Spleen (tissue), 11 donors: ENCODE measurements around the gene WDR26. TPM values are rescaled to one million over a fixed set of nuclear protein-coding genes. Genes with fewer than 3 reads are reported as not detected.

ENCODE experiments used
- DNase-seq: peaks from one replicate; pipeline ENCODE4 v3.0.0-alpha.2; 2020
- H3K27ac ChIP-seq, 8 donors: fragments of 200-600 bp; sonication (generic) in 7 of 8; 1 replicate in 4 of 8; 2 replicates in 4 of 8; pipeline versions ENCODE4 v1.5.0 to v1.8.0; 2016 to 2021; ENCODE audit warnings: inconsistent platforms in 4 of 8, mild to moderate bottlenecking in 4 of 8, moderate library complexity in 1 of 8
- H3K27me3 ChIP-seq, 7 donors: fragments of 200-600 bp; sonication (generic) in 6 of 7; replicated peaks in 1 of 7; 1 replicate in 4 of 7; 2 replicates in 3 of 7; pipeline versions ENCODE4 v1.5.0 to v1.8.0; 2016 to 2021; ENCODE audit warnings: inconsistent platforms in 3 of 7, mild to moderate bottlenecking in 1 of 7
- H3K36me3 ChIP-seq, 6 donors: fragments of 200-600 bp; sonication (generic) in 5 of 6; 1 replicate in 4 of 6; 2 replicates in 2 of 6; pipeline versions ENCODE4 v1.5.0 to v1.8.0; 2016 to 2021; ENCODE audit warnings: inconsistent platforms in 2 of 6
- H3K4me1 ChIP-seq, 6 donors: fragments of 200-600 bp; sonication (generic) in 5 of 6; 1 replicate in 3 of 6; 2 replicates in 3 of 6; pipeline versions ENCODE4 v1.5.0 to v1.8.0; 2016 to 2021; ENCODE audit warnings: inconsistent platforms in 3 of 6
- H3K4me3 ChIP-seq, 8 donors: fragments of 200-600 bp; sonication (generic) in 7 of 8; 1 replicate in 4 of 8; 2 replicates in 4 of 8; pipeline versions ENCODE4 v1.5.0 to v1.8.0; 2016 to 2021; ENCODE audit warnings: inconsistent platforms in 4 of 8, mild to moderate bottlenecking in 4 of 8, moderate library complexity in 2 of 8
- H3K9me3 ChIP-seq, 8 donors: fragments of 200-600 bp; sonication (generic) in 7 of 8; 1 replicate in 4 of 8; 2 replicates in 4 of 8; pipeline versions ENCODE4 v1.5.0 to v1.8.0; 2016 to 2021; ENCODE audit warnings: inconsistent platforms in 4 of 8
- CTCF ChIP-seq, 11 experiments: fragments of 200-600 bp in 7 of 11; fragments of 450-650 bp in 4 of 11; sonication (generic) in 4 of 11; IDR thresholded peaks in 8 of 11; conservative IDR thresholded peaks in 3 of 11; 1 replicate in 7 of 11; 2 replicates in 4 of 11; pipeline versions ENCODE4 v1.4.0 to v1.8.0; 2016 to 2021; ENCODE audit warnings: antibody characterized with exemption in 11 of 11, inconsistent platforms in 4 of 11, mild to moderate bottlenecking in 1 of 11
- POLR2A ChIP-seq, 3 donors: fragments of 450-650 bp; IDR thresholded peaks; one replicate each; pipeline ENCODE4 v1.5.1; 2017; ENCODE audit warnings: antibody characterized with exemption in 3 of 3, mild to moderate bottlenecking in 1 of 3
- POLR2AphosphoS5 ChIP-seq, 3 donors: sonication (generic); formaldehyde crosslinking; IDR thresholded peaks; one replicate each; pipeline ENCODE4 v1.5.1; 2017; ENCODE audit warnings: antibody characterized with exemption in 3 of 3
- WGBS, 5 donors: extraction: QIAGEN DNeasy Blood & Tissue Kit in 3 of 5; methylation state at CpG; one replicate each; pipeline versions ENCODE4 v1.1.5 to v1.1.7; 2013 to 2018; 5-methylcytosine and 5-hydroxymethylcytosine counted together
- intact Hi-C: fragments of 100-400 bp; cut with DNase I; formaldehyde crosslinking; loops from one replicate; pipeline ENCODE4 v1.15.0; 2023; ENCODE audit warnings: low total_unique reads
- polyA plus RNA-seq, 3 donors: library from polyadenylated mRNA; stranded (reverse); fragments of 200-250 nt; gene quantifications; one replicate each; pipeline ENCODE4 v1.2.1, GENCODE V29; 2013
- total RNA-seq, 7 donors: library from RNA; depleted of rRNA in 3 of 7; stranded (reverse); fragments of >200 nt in 3 of 7; fragmentation: NEBNext Ultra II Directional in 4 of 7; extraction: Animal tissue kit (Norgen Biotek cat#: 25700) in 4 of 7; gene quantifications; one replicate each; pipeline versions ENCODE4 v1.1.0 to v1.2.1, GENCODE V29; 2016 to 2021
- donor health status: healthy with polysubstance abuse.
- donor health status: DM: no; HTN: no; CAD: no; lungs with moderate emphysema.
- donor health status: DM: no; HTN: no; CAD: no.
- donor health status: Bipolar disorder and iron deficiency.
- donor health status: healthy.
- donor health status: DM: no; HTN: no; CAD: no.
- donor health status: DM: yes; HTN: yes; CAD: no.

Gene WDR26
- total and polyA plus RNA-seq, 10 donors: 22.0 to 148 (median 119) TPM

GRCh38 chr1:224435318-224435763, 744 bp upstream of the WDR26 start:
- H3K36me3 ChIP-seq: peaks cover 0 to 20% (median 0%) of the 10 kb centered on the region in 6 donors
- no peaks in the 10 kb centered on the region for H3K9me3 ChIP-seq
- TF ChIP-seq POLR2A (IDR thresholded peaks at IDR 0.05) (no peak), POLR2AphosphoS5 (IDR thresholded peaks at IDR 0.05) (no peak), CTCF (IDR thresholded peaks at IDR 0.05 in 8 of 11, conservative IDR thresholded peaks at IDR 0.05 in 3 of 11) (no peak)
- peaks cover 28 to 56% (median 44%) of the 10 kb centered on the region in 6 donors for H3K4me1 ChIP-seq
- peak overlapping the region; percentile 89 to 99 (median 98) for H3K27ac ChIP-seq
- 0 to 2% (median 2%) methylated on average over 4 of the region's 4 CpGs for WGBS, 5 donors
- DNase-seq: no peak
- intact Hi-C loops: no loop called here
- peak overlapping the region; percentile 53 to 85 (median 76) for H3K4me3 ChIP-seq
- H3K27me3 ChIP-seq: no peaks in the 10 kb centered on the region

- Histone ChIP-seq H3K4me3 (peak overlapping the region; percentile 62 to 85 (median 79)), H3K27ac (peak overlapping the region; percentile 89 to 99 (median 98)), H3K9me3 (no peaks in the 10 kb centered on the region), H3K4me1 (peaks cover 34 to 69% (median 58%) of the 10 kb centered on the region in 6 donors), H3K27me3 (no peaks in the 10 kb centered on the region), H3K36me3 (peaks cover 0 to 18% (median 3%) of the 10 kb centered on the region in 6 donors)
- WGBS, 5 donors: 0 to 1% (median 1%) methylated on average over 32 to 67 of the region's 88 CpGs
- DNase-seq: peak; percentile 92
- intact Hi-C loops: no loop called here
- TF ChIP-seq POLR2A (IDR thresholded peaks at IDR 0.05): no peak
- peak in 2 of 3 donors; percentile 66 to 79 for TF ChIP-seq POLR2AphosphoS5 (IDR thresholded peaks at IDR 0.05)
- TF ChIP-seq CTCF (IDR thresholded peaks at IDR 0.05 in 8 of 11, conservative IDR thresholded peaks at IDR 0.05 in 3 of 11): no peak
Measured at GRCh38 chr1:224433701-224434672, 610 bp downstream of the WDR26 start.

- Histone ChIP-seq H3K36me3 (peaks cover 0 to 26% (median 8%) of the 10 kb centered on the region in 6 donors), H3K27me3 (no peaks in the 10 kb centered on the region), H3K4me1 (peaks cover 34 to 78% (median 63%) of the 10 kb centered on the region in 6 donors), H3K9me3 (no peaks in the 10 kb centered on the region), H3K27ac (peak overlapping the region; percentile 76 to 99 (median 98)), H3K4me3 (peak overlapping the region; percentile 62 to 85 (median 79))
- TF ChIP-seq CTCF (IDR thresholded peaks at IDR 0.05 in 8 of 11, conservative IDR thresholded peaks at IDR 0.05 in 3 of 11) (no peak), POLR2AphosphoS5 (IDR thresholded peaks at IDR 0.05) (no peak), POLR2A (IDR thresholded peaks at IDR 0.05) (no peak)
- intact Hi-C loops: no loop called here
- peak; percentile 84 for DNase-seq
- WGBS, 5 donors: 3 to 4% (median 3%) methylated on average over 19 of the region's 19 CpGs
Measured at GRCh38 chr1:224433041-224433691, 1.4 kb downstream of the WDR26 start.
